ENCODE data around the gene PDLIM5.
"Not testable (repeated sequence)": the region's sequence is repeated elsewhere in the genome, so short reads cannot be mapped to it uniquely, and the experiment has no call there.

Gene PDLIM5

GRCh38 chr4:94466923-94467322 lies 15.2 kb downstream of the PDLIM5 start:
- DNase-seq: no peak

- DNase-seq: no peak
These were observed 16.5 kb downstream of the PDLIM5 start for GRCh38 chr4:94468093-94468769.

GRCh38 chr4:94469221-94469784 lies 17.6 kb downstream of the PDLIM5 start:
- no peak for DNase-seq

GRCh38 chr4:94470132-94470531 lies 18.4 kb downstream of the PDLIM5 start:
- DNase-seq: no peak

- DNase-seq: not testable (repeated sequence)
These were observed 19.0 kb downstream of the PDLIM5 start for GRCh38 chr4:94470782-94471181.

GRCh38 chr4:94472056-94472826 lies 20.5 kb downstream of the PDLIM5 start:
- no peak for DNase-seq

- DNase-seq: no peak
These were observed 23.3 kb downstream of the PDLIM5 start for GRCh38 chr4:94475050-94475449.

- DNase-seq: no peak
These were observed 24.1 kb downstream of the PDLIM5 start for GRCh38 chr4:94475794-94476193.

- no peak for DNase-seq
These were observed 25.5 kb downstream of the PDLIM5 start for GRCh38 chr4:94477227-94477626.

GRCh38 chr4:94478805-94479204 lies 27.1 kb downstream of the PDLIM5 start:
- DNase-seq: not testable (repeated sequence)

- no peak for DNase-seq
These were observed 27.8 kb downstream of the PDLIM5 start for GRCh38 chr4:94479358-94480141.

- DNase-seq: no peak
These were observed 28.7 kb downstream of the PDLIM5 start for GRCh38 chr4:94480362-94480951.

GRCh38 chr4:94483895-94484294 lies 32.2 kb downstream of the PDLIM5 start:
- no peak for DNase-seq

- DNase-seq: no peak
These were observed 33.1 kb downstream of the PDLIM5 start for GRCh38 chr4:94484818-94485217.

- DNase-seq: no peak
These were observed 34.6 kb downstream of the PDLIM5 start for GRCh38 chr4:94486372-94486801.

GRCh38 chr4:94488670-94489069 lies 36.9 kb downstream of the PDLIM5 start:
- no peak for DNase-seq

- DNase-seq: no peak
These were observed 37.4 kb downstream of the PDLIM5 start for GRCh38 chr4:94489098-94489497.

GRCh38 chr4:94490437-94490836 lies 38.7 kb downstream of the PDLIM5 start:
- no peak for DNase-seq

- DNase-seq: no peak
These were observed 39.6 kb downstream of the PDLIM5 start for GRCh38 chr4:94491322-94491721.

GRCh38 chr4:94495408-94495807 lies 43.7 kb downstream of the PDLIM5 start:
- no peak for DNase-seq

GRCh38 chr4:94497690-94498089 lies 45.9 kb downstream of the PDLIM5 start:
- no peak for DNase-seq

- DNase-seq: no peak
These were observed 46.8 kb downstream of the PDLIM5 start for GRCh38 chr4:94498502-94498901.

GRCh38 chr4:94500685-94501084 lies 48.9 kb downstream of the PDLIM5 start:
- no peak for DNase-seq

Data from stimulated activated CD4-positive, alpha-beta T cell treated with anti-CD3 and anti-CD28 coated beads, Interleukin-12 subunit alpha, Interleukin-12 subunit beta, amount 100 ng/mL, for 4 hours (primary cell).